B cell (primary cell): ENCODE measurements around the gene FANCC. TPM values are rescaled to one million over a fixed set of nuclear protein-coding genes. Genes with fewer than 3 reads are reported as not detected.

Source experiments
- ATAC-seq: fragments of 200-7000 bp; cut with Tn5 transposase; one replicate; pipeline ENCODE4 v1.10.0; 2021; ENCODE audit warnings: low read depth, mild to moderate bottlenecking, moderate number of reproducible peaks, moderate library complexity
- CTCF ChIA-PET: fragments of 350-600 bp; sonication (Branson Sonifier 250); formaldehyde crosslinking; loops from one replicate; lab custom pipeline; 2021; ENCODE audit warnings: antibody characterized with exemption, inconsistent platforms; lab: Charles Lee
- POLR2A ChIA-PET: fragments of 350-600 bp; sonication (Branson Sonifier 250); formaldehyde crosslinking; loops from one replicate; lab custom pipeline; 2021; ENCODE audit warnings: antibody characterized with exemption; lab: Charles Lee
- DNase-seq: peaks from one replicate; pipeline ENCODE4 v3.0.0; 2013
- H2AFZ ChIP-seq: 2 replicates; pipeline ENCODE4 v1.6.1; 2012; ENCODE audit warnings: mild to moderate bottlenecking, low read depth, low read length; ENCODE audit not compliant: insufficient read depth, poor library complexity, severe bottlenecking
- H3K27ac ChIP-seq, 2 donors: 1 replicate in 1 of 2; 2 replicates in 1 of 2; pipeline ENCODE4 v1.5.1; 2012 to 2013; ENCODE audit warnings: low read length in 2 of 2, mild to moderate bottlenecking in 2 of 2, moderate library complexity in 1 of 2
- H3K27me3 ChIP-seq, 4 experiments: fragments of 200-600 bp in 1 of 4; sonication (generic) in 1 of 4; replicated peaks in 1 of 4; 1 replicate in 2 of 4; 2 replicates in 2 of 4; pipeline versions ENCODE4 v1.6.1 to v1.7.0; 2013 to 2016; ENCODE audit warnings: low read length in 3 of 4, mild to moderate bottlenecking in 2 of 4, mixed read lengths in 1 of 4, moderate library complexity in 1 of 4; ENCODE audit not compliant: insufficient read depth in 4 of 4, control insufficient read depth in 3 of 4; ENCODE audit errors: control extremely low read depth in 1 of 4
- H3K36me3 ChIP-seq, 2 experiments: replicated peaks in 1 of 2; 1 replicate in 1 of 2; 2 replicates in 1 of 2; pipeline versions ENCODE4 v1.6.1 to v1.7.1; 2013; ENCODE audit warnings: low read length in 1 of 2; ENCODE audit not compliant: insufficient read depth in 2 of 2, control insufficient read depth in 1 of 2; ENCODE audit errors: control extremely low read depth in 1 of 2, extremely low read depth in 1 of 2
- H3K4me1 ChIP-seq, 2 donors: fragments of 200-600 bp in 1 of 2; sonication (generic) in 1 of 2; 1 replicate in 1 of 2; 2 replicates in 1 of 2; pipeline versions ENCODE4 v1.5.1 to v1.6.1; 2013 to 2017; ENCODE audit warnings: low read length in 2 of 2; ENCODE audit not compliant: control insufficient read depth in 2 of 2, insufficient read depth in 2 of 2
- H3K4me2 ChIP-seq: replicated peaks from 2 replicates; pipeline ENCODE3; 2012; ENCODE audit warnings: mild to moderate bottlenecking, low read depth, low read length; ENCODE audit not compliant: poor library complexity, severe bottlenecking
- H3K4me3 ChIP-seq, 5 experiments: fragments of 200-600 bp in 1 of 5; sonication (generic) in 1 of 5; 1 replicate in 3 of 5; 2 replicates in 2 of 5; pipeline versions ENCODE4 v1.5.1 to v1.7.0; 2011 to 2016; ENCODE audit warnings: low read length in 4 of 5, mild to moderate bottlenecking in 4 of 5, low read depth in 2 of 5, control low read depth in 1 of 5, moderate library complexity in 1 of 5; ENCODE audit not compliant: insufficient read depth in 1 of 5; ENCODE audit errors: control extremely low read depth in 1 of 5, extremely low read depth in 1 of 5
- H3K79me2 ChIP-seq: fragments of 200-600 bp; sonication (generic); one replicate; pipeline ENCODE4 v1.6.0; 2016; ENCODE audit warnings: low read length; ENCODE audit not compliant: control insufficient read depth, insufficient read depth
- H3K9ac ChIP-seq: fragments of 200-600 bp; sonication (generic); 2 replicates; pipeline ENCODE4 v1.6.1; 2017; ENCODE audit warnings: mild to moderate bottlenecking, low read length, moderate library complexity
- H3K9me3 ChIP-seq, 3 donors: one replicate each; pipeline versions ENCODE4 v1.6.1 to v1.7.1; 2013; ENCODE audit warnings: low read length in 2 of 3; ENCODE audit not compliant: control insufficient read depth in 2 of 3, insufficient read depth in 1 of 3; ENCODE audit errors: control extremely low read depth in 1 of 3
- H4K20me1 ChIP-seq: 2 replicates; pipeline ENCODE4 v1.6.0; 2012; ENCODE audit warnings: mild to moderate bottlenecking, low read length; ENCODE audit not compliant: insufficient read depth, control insufficient read depth, poor library complexity, severe bottlenecking
- H3K27ac Mint-ChIP-seq: one replicate; pipeline ENCODE4 v1.8.0; 2021; ENCODE audit warnings: mixed read lengths
- H3K27me3 Mint-ChIP-seq: one replicate; pipeline ENCODE4 v1.8.0; 2021; ENCODE audit warnings: mixed read lengths
- H3K4me1 Mint-ChIP-seq: one replicate; pipeline ENCODE4 v1.8.0; 2021; ENCODE audit warnings: mixed read lengths
- H3K4me3 Mint-ChIP-seq: one replicate; pipeline ENCODE4 v1.8.0; 2021; ENCODE audit warnings: mixed read lengths
- H3K9me3 Mint-ChIP-seq: one replicate; pipeline ENCODE4 v1.8.0; 2022; ENCODE audit warnings: mixed read lengths; ENCODE audit not compliant: insufficient read depth
- EZH2 ChIP-seq: IDR thresholded peaks from 2 replicates; pipeline ENCODE4 v1.6.1; 2012; ENCODE audit warnings: borderline replicate concordance, low read depth, mild to moderate bottlenecking, moderate library complexity, low read length; ENCODE audit not compliant: insufficient read depth, poor library complexity, severe bottlenecking
- WGBS: methylation state at CpG from one replicate; pipeline ENCODE4 v1.1.5; 2013; ENCODE audit warnings: missing lambda C conversion rate; ENCODE audit not compliant: insufficient coverage; 5-methylcytosine and 5-hydroxymethylcytosine counted together
- intact Hi-C: fragments of 100-400 bp; cut with micrococcal nuclease; formaldehyde crosslinking; loops from one replicate; pipeline ENCODE4 v1.10.0; 2022
- polyA plus RNA-seq: library from polyadenylated mRNA; depleted of rRNA; stranded (reverse); fragments of >200 nt; gene quantifications from 2 replicates; pipeline ENCODE4 v1.2.3, GENCODE V29; 2012
- total RNA-seq, 2 donors: library from RNA; stranded (reverse); fragments of 120-200 nt in 1 of 2; gene quantifications; 1 replicate in 1 of 2; 2 replicates in 1 of 2; pipeline versions ENCODE4 v1.2.3 to v1.2.4, GENCODE V29; 2013 to 2022
- TF ChIP-seq, protein P1 (sequence below): fragments of 200-600 bp; IDR thresholded peaks from one replicate; pipeline ENCODE4 v1.8.0; 2022; ENCODE audit warnings: antibody characterized with exemption, mild to moderate bottlenecking

The FANCC gene
- total and polyA plus RNA-seq, 2 donors (not counting 1 experiment from before 2014, with no cell fraction given) = 1.8 to 11.1 TPM

DNA sequence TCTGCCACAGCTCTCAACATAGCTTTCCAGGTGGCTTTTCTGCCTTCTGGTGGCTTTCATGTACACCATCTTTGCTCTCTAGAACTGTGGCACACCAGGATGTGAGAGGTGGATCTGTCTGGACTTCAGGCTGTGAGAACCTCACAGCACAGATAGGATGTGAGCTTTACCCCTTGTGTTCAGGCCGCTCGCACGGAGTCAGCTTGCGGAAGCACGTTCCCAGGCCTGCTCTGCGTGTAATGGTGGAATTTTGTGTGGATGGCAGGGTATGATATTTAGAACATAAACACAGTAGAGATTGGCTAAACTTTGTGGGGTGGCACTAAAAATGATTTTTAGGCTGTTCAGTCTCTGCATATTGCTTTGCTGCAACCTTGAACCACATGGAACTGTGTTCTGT is 250.5 kb downstream of the FANCC start:
- H3K4me3 ChIP-seq = no peak overlapping the region
- Mint-ChIP-seq H3K27ac (no peak overlapping the region), H3K27me3 (no peaks in the 10 kb centered on the region), H3K4me3 (no peak overlapping the region), H3K9me3 (no peaks in the 10 kb centered on the region), H3K4me1 (no peaks in the 10 kb centered on the region)
- TF ChIP-seq, protein P1, sequence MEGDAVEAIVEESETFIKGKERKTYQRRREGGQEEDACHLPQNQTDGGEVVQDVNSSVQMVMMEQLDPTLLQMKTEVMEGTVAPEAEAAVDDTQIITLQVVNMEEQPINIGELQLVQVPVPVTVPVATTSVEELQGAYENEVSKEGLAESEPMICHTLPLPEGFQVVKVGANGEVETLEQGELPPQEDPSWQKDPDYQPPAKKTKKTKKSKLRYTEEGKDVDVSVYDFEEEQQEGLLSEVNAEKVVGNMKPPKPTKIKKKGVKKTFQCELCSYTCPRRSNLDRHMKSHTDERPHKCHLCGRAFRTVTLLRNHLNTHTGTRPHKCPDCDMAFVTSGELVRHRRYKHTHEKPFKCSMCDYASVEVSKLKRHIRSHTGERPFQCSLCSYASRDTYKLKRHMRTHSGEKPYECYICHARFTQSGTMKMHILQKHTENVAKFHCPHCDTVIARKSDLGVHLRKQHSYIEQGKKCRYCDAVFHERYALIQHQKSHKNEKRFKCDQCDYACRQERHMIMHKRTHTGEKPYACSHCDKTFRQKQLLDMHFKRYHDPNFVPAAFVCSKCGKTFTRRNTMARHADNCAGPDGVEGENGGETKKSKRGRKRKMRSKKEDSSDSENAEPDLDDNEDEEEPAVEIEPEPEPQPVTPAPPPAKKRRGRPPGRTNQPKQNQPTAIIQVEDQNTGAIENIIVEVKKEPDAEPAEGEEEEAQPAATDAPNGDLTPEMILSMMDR = no peak
- TF ChIP-seq EZH2 = no peak
- ATAC-seq (no peak), DNase-seq (no peak)
- WGBS = no CpG with 5 or more reads among the region's 6 CpGs
- no peaks in the 10 kb centered on the region for H3K27me3 ChIP-seq
- no peaks in the 10 kb centered on the region for H3K79me2 ChIP-seq
- no peak overlapping the region for H3K4me2 ChIP-seq
- H3K4me1 ChIP-seq = no peaks in the 10 kb centered on the region
- no peak overlapping the region for H3K27ac ChIP-seq
- ChIA-PET CTCF (no interaction called here), POLR2A (no interaction called here)
- no peaks in the 10 kb centered on the region for H3K9me3 ChIP-seq
- no peaks in the 10 kb centered on the region for H4K20me1 ChIP-seq
- H3K36me3 ChIP-seq = no peaks in the 10 kb centered on the region
- intact Hi-C loops = no loop called here
- H2AFZ ChIP-seq = no peak overlapping the region
- no peak overlapping the region for H3K9ac ChIP-seq

GRCh38 chr9:95065224-95065623 is 252.3 kb downstream of the FANCC start:
- Histone ChIP-seq H3K4me3 (no peak overlapping the region), H3K4me2 (no peak overlapping the region), H3K79me2 (no peaks in the 10 kb centered on the region), H3K9ac (no peak overlapping the region), H3K36me3 (no peaks in the 10 kb centered on the region), H3K9me3 (no peaks in the 10 kb centered on the region), H3K4me1 (no peaks in the 10 kb centered on the region), H3K27ac (no peak overlapping the region), H4K20me1 (no peaks in the 10 kb centered on the region), H3K27me3 (no peaks in the 10 kb centered on the region), H2AFZ (no peak overlapping the region)
- ATAC-seq = no peak
- no peak for DNase-seq
- POLR2A ChIA-PET = no interaction called here
- TF ChIP-seq, protein P1 = no peak
- TF ChIP-seq EZH2 = no peak
- no peak overlapping the region for H3K27ac Mint-ChIP-seq
- WGBS = 96% methylated on average over 9 of the region's 11 CpGs
- no peaks in the 10 kb centered on the region for H3K4me1 Mint-ChIP-seq
- no peak overlapping the region for H3K4me3 Mint-ChIP-seq
- H3K27me3 Mint-ChIP-seq = no peaks in the 10 kb centered on the region
- CTCF ChIA-PET = no interaction called here
- intact Hi-C loops = no loop called here
- H3K9me3 Mint-ChIP-seq = no peaks in the 10 kb centered on the region
